HG03139 (cell line): Measurements from ENCODE around the gene VPS33B.
A peak's percentile ranks its signal among the peaks of the same experiment; 100 is the strongest.
"Not testable (repeated sequence)": the region's sequence is repeated elsewhere in the genome, so short reads cannot be mapped to it uniquely, and the experiment has no call there.

Experiments used
- ATAC-seq: cut with Tn5 transposase; IDR thresholded peaks from one replicate; pipeline ENCODE4 v1.9.1; 2021; ENCODE audit not compliant: unreplicated experiment

The VPS33B gene

GRCh38 chr15:91022075-91022831, at the start of gene VPS33B:
TSS of gene VPS33B (minus strand) at chr15:91022594. CDS start at chr15:91022249, 345 bp downstream.
- peak; percentile 66 for ATAC-seq

DNA sequence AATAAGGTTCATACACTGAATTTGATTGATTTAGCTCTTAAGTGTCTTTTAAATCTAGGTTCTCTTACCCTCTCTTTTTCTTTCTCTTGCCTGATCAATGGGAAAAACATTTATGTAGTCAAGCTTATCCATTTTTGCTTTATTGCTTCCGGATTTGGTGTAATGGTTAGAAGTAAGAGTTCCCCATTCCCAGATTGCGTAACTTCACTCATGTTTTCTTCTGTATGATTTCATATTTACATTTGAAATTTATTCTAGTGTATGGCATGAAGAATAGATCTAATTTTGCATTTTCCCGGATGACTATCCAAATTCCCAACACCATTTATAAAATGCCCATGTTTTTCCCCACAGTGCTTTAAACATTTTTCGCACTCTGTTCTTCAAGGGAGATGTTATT, 49.8 kb upstream of the VPS33B start:
- no peak for ATAC-seq

GRCh38 chr15:91070872-91071271, 48.5 kb upstream of the VPS33B start:
- no peak for ATAC-seq

GRCh38 chr15:91068966-91069365, 46.6 kb upstream of the VPS33B start:
- no peak for ATAC-seq

GRCh38 chr15:91068436-91068835, 46.0 kb upstream of the VPS33B start:
- ATAC-seq = no peak

DNA sequence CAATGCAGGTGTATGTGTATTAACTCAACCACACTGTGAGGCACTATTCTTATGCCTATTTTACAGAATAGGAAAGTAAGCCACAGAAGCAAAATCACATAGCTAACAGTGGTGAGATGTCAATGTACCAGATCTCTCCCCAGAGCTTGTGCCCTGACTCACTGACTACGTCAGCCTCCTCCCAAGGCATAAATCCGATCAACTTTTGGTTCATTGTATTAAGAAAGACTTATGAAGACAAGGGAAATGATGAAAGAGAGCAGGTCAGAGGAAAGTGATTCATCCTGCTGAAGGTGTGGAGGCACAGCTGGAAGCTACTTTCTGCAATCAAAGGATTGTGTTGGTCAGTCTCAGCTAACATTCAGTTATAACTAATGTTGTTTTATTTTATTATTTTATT, 44.6 kb upstream of the VPS33B start:
- no peak for ATAC-seq

- no peak for ATAC-seq
Measured at GRCh38 chr15:91065505-91065904, 43.1 kb upstream of the VPS33B start.

DNA sequence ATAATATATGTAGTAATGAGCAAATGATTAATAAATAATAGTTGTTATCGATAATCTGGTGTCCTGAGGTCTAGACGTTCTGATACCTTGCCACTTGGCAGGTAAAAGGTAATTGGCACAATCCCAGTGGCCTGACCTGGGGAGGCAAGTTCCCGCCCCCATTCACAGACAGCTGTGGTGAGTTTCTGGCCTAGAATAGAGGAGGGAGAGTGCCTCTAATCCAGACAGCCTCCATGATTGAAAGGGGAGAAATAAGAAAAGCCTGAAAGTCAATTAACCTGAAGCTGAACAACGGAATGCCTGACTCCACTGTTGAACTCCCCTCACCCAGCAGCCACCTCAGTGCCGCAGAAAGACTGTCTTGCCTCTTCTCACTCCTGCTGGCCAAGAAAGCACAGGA, 39.6 kb upstream of the VPS33B start:
- no peak for ATAC-seq

DNA sequence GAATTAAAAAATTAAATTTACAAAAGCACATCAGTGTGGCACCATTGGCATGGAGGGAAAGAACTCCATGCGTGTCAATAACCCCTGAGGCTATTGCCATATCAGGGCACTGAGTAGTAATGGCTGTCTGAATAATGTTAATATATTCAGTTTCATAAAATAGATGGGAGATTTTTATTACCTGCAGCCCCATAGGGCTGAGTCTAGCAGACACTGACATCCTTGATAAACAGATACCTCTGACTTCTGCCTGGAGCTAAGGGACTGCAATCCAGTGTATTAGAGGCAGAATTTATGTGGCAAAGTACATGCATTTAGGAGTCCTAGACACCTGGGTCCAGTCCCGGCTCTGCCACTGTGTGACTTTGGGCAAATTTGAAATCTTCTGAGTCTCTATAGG, 38.8 kb upstream of the VPS33B start:
- no peak for ATAC-seq

- no peak for ATAC-seq
Measured at GRCh38 chr15:91055548-91056331, 33.3 kb upstream of the VPS33B start.

DNA sequence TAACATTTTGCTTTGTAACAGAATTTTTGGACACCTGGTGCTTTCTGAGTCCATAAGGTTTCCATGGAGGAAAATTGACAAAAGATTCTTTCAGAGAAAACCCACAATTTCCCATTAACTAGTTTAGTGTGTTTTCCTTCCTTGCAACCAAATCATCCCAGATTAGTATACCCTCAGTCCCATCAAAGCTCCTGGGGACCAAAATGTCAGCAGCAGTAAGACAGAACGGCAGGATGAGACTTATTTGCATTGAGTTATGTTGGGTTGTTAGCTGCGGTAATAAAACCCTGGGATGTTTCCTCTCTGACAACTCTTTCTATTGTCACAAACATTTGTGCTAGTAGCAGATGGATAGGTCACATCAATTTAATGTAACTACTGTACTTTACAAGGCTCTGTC, 32.4 kb upstream of the VPS33B start:
- ATAC-seq = no peak

- no peak for ATAC-seq
Measured at GRCh38 chr15:91051248-91051647, 28.9 kb upstream of the VPS33B start.

DNA sequence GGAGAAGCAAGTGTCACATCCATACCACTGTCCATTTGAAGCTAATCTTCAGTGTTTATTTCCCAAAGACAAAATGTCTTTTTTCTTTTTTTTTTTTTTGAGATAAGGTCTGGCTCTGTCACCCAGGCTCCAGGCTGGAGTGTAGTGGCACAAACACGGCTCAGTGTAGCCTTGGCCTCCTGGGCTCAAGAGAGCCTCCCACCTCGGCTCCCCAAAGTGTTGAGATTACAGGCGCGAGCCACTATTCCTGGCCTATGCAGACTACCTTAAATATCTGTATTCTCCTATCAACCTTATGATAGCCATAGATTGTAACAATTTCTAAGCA, 27.7 kb upstream of the VPS33B start:
- peak; percentile 13 for ATAC-seq

DNA sequence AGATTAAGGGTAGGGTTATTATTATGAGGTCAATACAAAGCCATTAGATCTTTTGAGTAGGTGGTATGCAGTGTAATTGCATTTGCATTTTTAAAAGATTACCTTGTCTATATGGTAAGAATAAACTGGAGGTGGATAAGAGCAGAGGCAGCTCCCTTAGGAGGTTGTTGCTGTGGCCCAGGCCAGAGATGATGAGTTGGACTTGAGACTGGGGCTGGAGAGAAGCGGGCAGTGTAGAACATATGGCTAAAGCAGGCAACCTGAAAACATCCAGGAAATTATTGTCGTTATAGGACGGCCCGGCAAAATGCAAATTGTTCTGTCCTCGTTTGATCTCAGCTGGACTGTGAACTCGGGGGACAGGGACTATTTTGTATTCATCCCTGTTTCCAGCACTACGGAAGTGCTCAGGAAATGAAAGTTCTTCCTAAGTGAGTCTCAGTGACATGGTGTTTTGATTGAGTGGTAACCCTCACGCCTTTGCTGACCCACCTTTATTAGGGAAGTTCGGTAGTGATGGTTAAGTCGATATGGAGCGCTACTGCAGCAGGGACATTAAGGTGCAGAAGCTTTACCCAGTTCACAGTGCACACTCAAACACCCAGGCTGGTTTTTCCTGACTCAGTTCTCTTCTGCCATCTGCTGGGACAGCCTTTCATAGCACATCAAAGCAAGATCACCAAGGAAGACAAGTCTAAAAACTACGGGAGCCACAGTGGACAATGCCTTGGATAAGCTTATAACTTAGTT, 27.2 kb upstream of the VPS33B start:
- peak; percentile 70 for ATAC-seq

DNA sequence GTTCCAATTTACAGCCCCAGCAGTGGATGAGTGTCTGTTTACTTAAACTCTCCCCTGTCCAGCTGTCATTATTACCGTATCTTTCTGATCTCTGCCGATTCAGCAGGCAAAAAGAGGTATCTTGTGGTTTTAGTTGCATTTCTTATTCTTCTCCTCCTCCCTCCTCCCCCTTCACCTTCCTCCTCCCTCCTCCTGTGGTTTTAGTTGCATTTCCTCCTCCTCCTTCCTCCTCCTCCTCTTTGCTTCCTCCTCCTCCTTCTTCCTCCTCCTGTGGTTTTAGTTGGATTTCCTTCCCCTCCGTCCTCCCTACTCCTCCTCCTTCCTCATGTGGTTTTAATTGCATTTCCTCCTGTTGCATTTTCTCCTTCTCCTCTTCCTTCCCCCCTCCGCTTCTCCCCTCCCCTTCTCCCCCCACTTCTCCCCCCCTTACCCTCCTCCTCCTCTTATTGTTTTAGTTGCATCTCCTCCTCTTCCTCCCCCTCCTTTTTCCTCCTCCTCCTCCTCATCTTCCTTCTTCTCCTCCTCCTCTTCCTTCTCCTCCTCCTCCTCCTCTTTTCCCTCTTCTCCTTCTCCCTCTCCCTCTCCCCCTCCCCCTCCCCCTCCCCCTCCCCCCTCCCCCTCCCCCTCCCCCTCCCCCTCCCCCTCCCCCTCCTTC, 25.3 kb upstream of the VPS33B start:
- ATAC-seq = no peak

- ATAC-seq = not testable (repeated sequence)
Measured at GRCh38 chr15:91046056-91046455, 23.7 kb upstream of the VPS33B start.

- no peak for ATAC-seq
Measured at GRCh38 chr15:91045065-91045464, 22.7 kb upstream of the VPS33B start.

DNA sequence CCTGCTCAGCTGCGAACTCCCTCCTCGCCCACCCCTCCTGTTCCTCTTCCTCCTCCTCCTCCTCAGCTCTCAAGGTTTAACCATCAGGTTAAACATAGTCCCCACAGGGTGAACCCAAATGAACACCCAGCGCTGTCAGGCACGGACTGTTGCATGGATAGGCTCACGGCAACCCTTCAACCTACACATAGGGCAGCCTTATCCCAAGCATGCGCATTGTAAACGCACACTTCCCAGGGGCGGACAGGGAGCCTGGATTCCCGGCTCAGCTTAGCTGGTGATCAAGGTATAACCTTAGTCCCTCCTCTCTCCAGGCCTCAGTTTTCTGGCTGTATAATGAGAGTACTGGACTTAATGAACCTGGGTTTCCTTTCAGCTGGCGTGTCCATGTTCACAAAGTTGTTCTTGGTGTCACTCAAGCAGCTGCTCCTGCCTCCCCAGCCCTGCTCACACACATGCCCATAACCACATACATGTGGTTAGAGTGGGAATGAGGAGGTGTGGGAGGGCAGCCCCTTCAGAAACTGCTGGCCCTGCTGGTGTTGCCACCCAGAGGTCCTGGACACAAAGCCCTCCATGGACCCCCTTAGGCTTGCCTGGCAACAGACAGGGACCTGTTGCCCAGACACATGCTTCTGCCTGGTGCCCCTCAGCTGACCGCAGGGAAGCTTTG, 20.9 kb upstream of the VPS33B start:
- no peak for ATAC-seq

DNA sequence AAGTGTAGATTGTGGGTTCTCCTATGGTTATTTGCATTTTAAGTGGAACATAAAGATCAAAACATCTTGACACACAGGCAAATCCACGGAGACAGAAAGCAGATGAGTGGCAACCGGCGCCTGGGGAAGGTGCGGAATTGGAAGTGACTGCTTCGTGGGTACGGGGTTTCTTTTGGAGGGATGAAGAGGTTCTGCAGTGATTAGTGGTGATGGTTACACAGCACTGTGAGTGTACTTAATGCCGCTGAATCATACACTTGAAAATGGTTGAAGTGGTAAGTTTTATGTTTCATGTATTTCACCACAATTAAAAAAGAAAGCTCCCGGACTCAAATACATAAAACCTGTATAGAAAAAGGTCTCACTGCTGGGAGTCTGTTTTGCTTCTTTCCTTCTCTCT, 18.5 kb upstream of the VPS33B start:
- no peak for ATAC-seq

DNA sequence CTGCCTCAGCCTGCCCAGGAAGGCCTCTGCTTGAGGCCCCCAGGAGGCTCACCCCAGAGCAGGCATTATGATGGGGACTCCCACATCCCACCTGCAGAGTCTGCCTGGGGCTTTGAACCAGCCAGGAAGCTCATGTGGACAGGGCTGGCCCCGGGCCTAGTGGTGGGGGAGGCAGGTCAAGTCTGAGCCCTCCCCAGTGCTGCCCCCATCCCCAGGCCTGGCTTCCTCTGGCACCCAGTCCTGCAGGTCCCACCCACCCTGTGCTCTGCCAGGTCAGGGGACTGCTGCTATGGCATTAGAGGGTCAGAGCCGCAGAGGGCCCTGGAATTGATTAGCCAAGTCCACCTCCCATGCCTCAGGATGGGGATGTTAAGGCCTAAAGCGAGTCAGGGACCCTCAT, 17.6 kb upstream of the VPS33B start:
- ATAC-seq = no peak
